A673 (cell line): Measurements from ENCODE around the gene TBX1. TPM values are rescaled to one million over a fixed set of nuclear protein-coding genes. Genes with fewer than 3 reads are reported as not detected.
A peak's percentile ranks its signal among the peaks of the same experiment; 100 is the strongest.

Experiments
- Bru-seq: library from RNA; stranded (reverse); fragments of 400-500 nt; gene quantifications from one replicate; lab custom pipeline; 2021; lab: Mats Ljungman, UMichigan
- BruChase-seq, 2 experiments: library from RNA; stranded (reverse); fragments of 400-500 nt; gene quantifications; one replicate each; lab custom pipeline; 2021; lab: Mats Ljungman, UMichigan
- BruUV-seq: library from RNA; stranded (reverse); fragments of 400-500 nt; replicated peaks from 2 replicates; lab custom pipeline; 2021; lab: Mats Ljungman, UMichigan
- CTCF ChIA-PET: fragments of 300-600 bp; sonication (Branson Sonifier 250); formaldehyde crosslinking; loops from one replicate; lab custom pipeline; 2022; ENCODE audit warnings: antibody characterized with exemption; lab: Charles Lee
- POLR2A ChIA-PET: fragments of 300-600 bp; sonication (Branson Sonifier 250); formaldehyde crosslinking; loops from one replicate; lab custom pipeline; 2022; ENCODE audit warnings: antibody characterized with exemption; ENCODE audit not compliant: low non-redundant PET; lab: Charles Lee
- DNase-seq: peaks from one replicate; pipeline ENCODE4 v3.0.0-alpha.2; 2015; ENCODE audit warnings: low spot score
- H3K27ac ChIP-seq: fragments of 200-600 bp; sonication (generic); 2 replicates; pipeline ENCODE4 v1.5.1; 2016; ENCODE audit warnings: mixed run types, low read depth, mild to moderate bottlenecking, mixed read lengths, antibody characterized with exemption, low read length; ENCODE audit not compliant: poor library complexity, severe bottlenecking
- H3K27me3 ChIP-seq: fragments of 200-600 bp; sonication (generic); replicated peaks from 2 replicates; pipeline ENCODE4 v1.6.1; 2017; ENCODE audit warnings: mixed run types, low read depth, mild to moderate bottlenecking, mixed read lengths, antibody characterized with exemption, low read length; ENCODE audit not compliant: insufficient read depth, poor library complexity
- H3K36me3 ChIP-seq: fragments of 200-600 bp; sonication (generic); 2 replicates; pipeline ENCODE4 v1.6.1; 2016; ENCODE audit warnings: mixed run types, mild to moderate bottlenecking, mixed read lengths, antibody characterized with exemption, low read length; ENCODE audit not compliant: insufficient read depth, poor library complexity, severe bottlenecking
- H3K4me1 ChIP-seq: fragments of 200-600 bp; sonication (generic); 2 replicates; pipeline ENCODE4 v1.6.1; 2017; ENCODE audit warnings: mixed run types, mild to moderate bottlenecking, mixed read lengths, antibody characterized with exemption, low read length; ENCODE audit not compliant: insufficient read depth, poor library complexity, severe bottlenecking
- H3K4me3 ChIP-seq: fragments of 200-600 bp; sonication (generic); 2 replicates; pipeline ENCODE4 v1.5.1; 2016; ENCODE audit warnings: low read depth, mixed run types, mild to moderate bottlenecking, mixed read lengths, low read length; ENCODE audit not compliant: poor library complexity, severe bottlenecking
- H3K9me3 ChIP-seq: fragments of 200-600 bp; sonication (generic); 2 replicates; pipeline ENCODE4 v1.6.1; 2016; ENCODE audit warnings: mixed run types, low read depth, mild to moderate bottlenecking, mixed read lengths, antibody characterized with exemption, low read length; ENCODE audit not compliant: poor library complexity, severe bottlenecking
- EZH2 ChIP-seq: fragments of 200-600 bp; sonication (generic); IDR thresholded peaks from 2 replicates; pipeline ENCODE4 v1.6.1; 2017; ENCODE audit warnings: borderline replicate concordance, low read depth, mild to moderate bottlenecking, mixed read lengths, antibody characterized with exemption, low read length; ENCODE audit not compliant: poor library complexity, severe bottlenecking
- intact Hi-C: fragments of 100-400 bp; cut with micrococcal nuclease; formaldehyde crosslinking; loops from one replicate; pipeline ENCODE4 v1.10.0; 2022; ENCODE audit not compliant: unreplicated experiment
- long read RNA-seq: library from polyadenylated mRNA; stranded (forward); transcript quantifications from one replicate; pipeline ENCODE4 v2.0.0, GENCODE V29; 2022
- total RNA-seq: library from RNA; stranded (reverse); gene quantifications from 2 replicates; pipeline ENCODE4 v1.2.3, GENCODE V29; 2021
- TF ChIP-seq, protein P1 (sequence below): fragments of 300-800, 200-600 bp; sonication (generic); conservative IDR thresholded peaks from 2 replicates; pipeline ENCODE4 v1.5.1; 2017; ENCODE audit warnings: low read depth, mild to moderate bottlenecking, antibody characterized with exemption, low read length, moderate library complexity, mixed read lengths

Gene TBX1
- total RNA-seq (3.6 and 4.7 TPM in 2 replicates), Bru-seq, nascent RNA (percentile 17 among the genes with signal in this experiment), BruChase-seq, experiment 1, labeled RNA remaining after a 2-hour chase (percentile 23 among the genes with signal in this experiment), BruChase-seq, experiment 2, labeled RNA remaining after a 6-hour chase (percentile 28 among the genes with signal in this experiment)
- long read RNA-seq, partial matches to known transcripts: 0 of 7 reads
- long read RNA-seq, other reads (novel, unspliced or antisense): 6 of 7 reads

DNA sequence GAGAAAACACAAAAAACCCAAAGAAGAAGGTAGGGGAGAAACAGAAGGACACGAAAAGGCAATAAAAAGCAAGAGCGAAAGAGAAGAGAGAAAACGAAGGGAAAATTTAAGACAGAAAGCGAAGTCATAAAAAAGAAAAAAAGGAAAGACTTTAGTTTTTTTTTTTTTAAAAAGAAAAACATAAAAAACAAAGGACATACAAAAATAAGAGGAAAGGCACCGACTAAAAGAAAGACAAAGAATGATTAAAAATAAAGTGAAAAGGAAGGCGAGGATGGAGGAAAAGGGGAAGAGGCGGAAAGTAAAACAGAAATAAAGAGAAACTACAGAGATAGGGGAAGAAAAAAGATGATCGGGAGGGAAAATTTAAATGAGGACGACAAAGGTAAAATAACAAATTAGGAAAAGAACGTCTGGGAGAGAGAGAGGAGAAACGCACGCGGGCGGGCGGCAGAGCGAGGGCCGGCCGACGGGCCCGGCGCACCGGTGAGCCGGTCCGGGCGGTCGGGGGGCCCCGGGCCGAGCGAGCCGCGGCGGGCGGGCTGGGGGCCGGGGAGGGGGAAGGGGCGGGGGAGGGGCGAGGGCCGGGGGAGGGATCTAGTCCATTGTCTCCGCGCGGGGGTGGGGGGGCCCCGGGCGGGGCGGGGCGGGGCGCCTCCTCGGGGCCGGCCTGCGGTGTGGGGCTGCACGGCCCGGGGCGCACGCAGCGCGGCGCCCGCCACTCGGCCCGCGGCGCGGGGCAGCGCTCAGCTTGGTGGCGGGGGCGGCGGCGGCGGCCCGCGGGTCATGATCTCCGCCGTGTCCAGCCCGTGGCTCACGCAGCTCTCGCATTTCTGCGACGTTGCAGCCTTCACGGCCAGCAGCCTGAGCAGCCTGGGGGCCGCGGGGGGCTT lies at the start of gene TBX1:
Gene TBX1 (plus strand): TSS at position 721 of the 893 bp plus-strand sequence. CDS start 66 bp downstream, at position 787.
- no peak for DNase-seq
- intact Hi-C loops: no loop called here

DNA sequence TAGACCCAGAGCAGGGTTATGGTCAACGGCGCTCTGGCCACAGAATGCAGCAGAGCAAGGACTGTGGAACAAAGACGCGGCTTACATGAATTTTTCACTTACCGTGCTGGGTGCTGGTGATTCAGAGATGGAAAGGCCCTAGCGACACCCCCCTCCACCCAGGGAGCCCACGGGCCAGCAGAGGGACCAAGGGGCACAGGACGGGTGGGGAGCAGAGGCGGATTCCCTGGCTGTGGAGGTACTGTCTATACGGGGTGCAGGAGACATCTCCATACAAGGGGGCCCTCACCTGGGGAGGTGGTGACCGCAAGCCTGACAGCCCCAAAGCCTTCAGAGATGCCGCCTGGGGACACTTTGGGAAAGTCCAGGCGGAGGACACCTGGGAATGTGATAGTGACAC lies 47.3 kb upstream of the TBX1 start:
- Histone ChIP-seq H3K36me3 (no peaks in the 10 kb centered on the region), H3K27ac (no peak overlapping the region), H3K27me3 (no peaks in the 10 kb centered on the region), H3K9me3 (no peaks in the 10 kb centered on the region), H3K4me1 (peaks cover 10% of the 10 kb centered on the region), H3K4me3 (no peak overlapping the region)
- TF ChIP-seq, protein P1, sequence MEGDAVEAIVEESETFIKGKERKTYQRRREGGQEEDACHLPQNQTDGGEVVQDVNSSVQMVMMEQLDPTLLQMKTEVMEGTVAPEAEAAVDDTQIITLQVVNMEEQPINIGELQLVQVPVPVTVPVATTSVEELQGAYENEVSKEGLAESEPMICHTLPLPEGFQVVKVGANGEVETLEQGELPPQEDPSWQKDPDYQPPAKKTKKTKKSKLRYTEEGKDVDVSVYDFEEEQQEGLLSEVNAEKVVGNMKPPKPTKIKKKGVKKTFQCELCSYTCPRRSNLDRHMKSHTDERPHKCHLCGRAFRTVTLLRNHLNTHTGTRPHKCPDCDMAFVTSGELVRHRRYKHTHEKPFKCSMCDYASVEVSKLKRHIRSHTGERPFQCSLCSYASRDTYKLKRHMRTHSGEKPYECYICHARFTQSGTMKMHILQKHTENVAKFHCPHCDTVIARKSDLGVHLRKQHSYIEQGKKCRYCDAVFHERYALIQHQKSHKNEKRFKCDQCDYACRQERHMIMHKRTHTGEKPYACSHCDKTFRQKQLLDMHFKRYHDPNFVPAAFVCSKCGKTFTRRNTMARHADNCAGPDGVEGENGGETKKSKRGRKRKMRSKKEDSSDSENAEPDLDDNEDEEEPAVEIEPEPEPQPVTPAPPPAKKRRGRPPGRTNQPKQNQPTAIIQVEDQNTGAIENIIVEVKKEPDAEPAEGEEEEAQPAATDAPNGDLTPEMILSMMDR: no peak
- no peak for TF ChIP-seq EZH2
- no TSS peak for BruUV-seq
- intact Hi-C loops: no loop called here
- ChIA-PET CTCF (no interaction called here), POLR2A (no interaction called here)
- no peak for DNase-seq

More for the DNA sequence above, at the start of gene TBX1:
- ChIA-PET POLR2A (no interaction called here), CTCF (no interaction called here)
- peaks cover 46% of the 10 kb centered on the region for H3K27me3 ChIP-seq
- peaks cover 15% of the 10 kb centered on the region for H3K4me1 ChIP-seq
- H3K9me3 ChIP-seq: no peaks in the 10 kb centered on the region
- TF ChIP-seq, protein P1: no peak
- peak; percentile 65 for TF ChIP-seq EZH2
- peak within 1 kb of the TSS; percentile 34 for H3K4me3 ChIP-seq
- no peak within 1 kb of the TSS for H3K27ac ChIP-seq
- BruUV-seq: no TSS peak
- no peaks in the 10 kb centered on the region for H3K36me3 ChIP-seq

DNA sequence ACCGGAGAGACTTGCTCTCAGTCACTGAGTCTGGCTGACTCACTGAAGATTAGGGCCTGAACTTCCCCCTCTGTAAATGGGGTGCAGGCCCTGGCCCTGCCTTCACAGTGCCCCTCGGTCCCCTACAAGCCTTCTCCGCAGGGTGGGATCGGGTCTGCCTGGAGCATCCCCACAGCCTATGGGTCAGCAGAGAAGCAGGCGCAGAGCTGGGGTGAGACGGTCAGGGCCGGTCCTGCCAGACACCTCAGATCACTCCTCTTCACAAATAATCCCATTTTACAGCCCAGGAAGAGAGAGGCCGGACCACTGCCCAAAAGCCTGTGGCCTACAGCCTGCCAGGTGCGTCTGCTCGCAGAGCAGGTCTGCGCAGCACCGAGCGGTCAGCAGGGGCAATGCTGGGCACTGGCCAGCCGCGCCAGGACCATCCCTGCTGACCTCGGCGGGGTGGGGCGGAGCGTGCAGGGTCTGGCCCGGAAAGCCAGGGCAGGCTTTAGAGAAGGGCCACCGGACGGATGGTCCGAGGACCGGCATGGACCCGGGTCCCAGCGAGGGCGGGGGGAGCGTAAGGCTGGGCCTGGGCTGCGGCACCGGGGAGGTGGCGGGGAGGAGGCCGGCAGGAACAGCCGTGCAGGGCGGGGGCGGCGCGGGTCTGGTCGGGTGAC lies 46.8 kb upstream of the TBX1 start:
- Histone ChIP-seq H3K9me3 (no peaks in the 10 kb centered on the region), H3K27me3 (no peaks in the 10 kb centered on the region), H3K27ac (no peak overlapping the region), H3K4me3 (peak overlapping the region; percentile 10), H3K36me3 (no peaks in the 10 kb centered on the region), H3K4me1 (peaks cover 10% of the 10 kb centered on the region)
- ChIA-PET POLR2A (no interaction called here), CTCF (interaction anchor here (0.6 kb wide), 1 partner anchor 87 kb away, joined by 4 read pairs; no protein-coding TSS in a partner anchor)
- no TSS peak for BruUV-seq
- TF ChIP-seq EZH2: no peak
- TF ChIP-seq, protein P1: no peak
- no peak for DNase-seq
- intact Hi-C loops: no loop called here
